OCI-LY7 (cell line): ENCODE results near the gene ATG4C.

ENCODE experiments used
- EZH2phosphoT487 ChIP-seq: fragments of 200-600 bp; sonication (generic); IDR thresholded peaks from 2 replicates; pipeline ENCODE4 v1.6.1; 2018; ENCODE audit warnings: low read depth, borderline replicate concordance, mild to moderate bottlenecking, mixed run types, antibody characterized with exemption, low read length, moderate library complexity, mixed read lengths
- TF ChIP-seq, protein P1 (sequence below): fragments of 200-600 bp; sonication (generic); conservative IDR thresholded peaks from 2 replicates; pipeline ENCODE4 v1.5.1; 2014; ENCODE audit warnings: mild to moderate bottlenecking, antibody characterized with exemption, low read length, moderate library complexity, mixed read lengths

DNA sequence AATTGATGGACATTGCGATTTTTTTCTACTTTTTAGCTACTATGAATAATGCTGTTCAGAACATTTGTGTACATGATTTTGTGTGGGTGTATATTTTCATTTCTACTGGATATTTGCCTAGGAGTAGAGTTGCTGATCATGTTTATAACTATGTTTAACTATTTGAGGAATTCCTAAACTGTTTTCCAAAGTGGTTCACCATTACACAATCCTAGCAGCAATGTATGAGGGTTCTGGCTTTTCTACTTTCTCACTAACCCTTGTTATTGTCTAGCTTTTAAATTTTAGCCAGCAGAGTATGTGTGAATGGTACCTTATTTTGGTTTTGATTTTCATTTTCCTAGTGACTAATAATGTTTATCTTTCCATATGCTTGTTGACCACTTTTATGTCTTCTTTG lies 86.2 kb downstream of the ATG4C start:
- TF ChIP-seq, protein P1, sequence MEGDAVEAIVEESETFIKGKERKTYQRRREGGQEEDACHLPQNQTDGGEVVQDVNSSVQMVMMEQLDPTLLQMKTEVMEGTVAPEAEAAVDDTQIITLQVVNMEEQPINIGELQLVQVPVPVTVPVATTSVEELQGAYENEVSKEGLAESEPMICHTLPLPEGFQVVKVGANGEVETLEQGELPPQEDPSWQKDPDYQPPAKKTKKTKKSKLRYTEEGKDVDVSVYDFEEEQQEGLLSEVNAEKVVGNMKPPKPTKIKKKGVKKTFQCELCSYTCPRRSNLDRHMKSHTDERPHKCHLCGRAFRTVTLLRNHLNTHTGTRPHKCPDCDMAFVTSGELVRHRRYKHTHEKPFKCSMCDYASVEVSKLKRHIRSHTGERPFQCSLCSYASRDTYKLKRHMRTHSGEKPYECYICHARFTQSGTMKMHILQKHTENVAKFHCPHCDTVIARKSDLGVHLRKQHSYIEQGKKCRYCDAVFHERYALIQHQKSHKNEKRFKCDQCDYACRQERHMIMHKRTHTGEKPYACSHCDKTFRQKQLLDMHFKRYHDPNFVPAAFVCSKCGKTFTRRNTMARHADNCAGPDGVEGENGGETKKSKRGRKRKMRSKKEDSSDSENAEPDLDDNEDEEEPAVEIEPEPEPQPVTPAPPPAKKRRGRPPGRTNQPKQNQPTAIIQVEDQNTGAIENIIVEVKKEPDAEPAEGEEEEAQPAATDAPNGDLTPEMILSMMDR, result no peak
- TF ChIP-seq EZH2phosphoT487, result no peak
